ENCODE measurements around the gene EOLA1. TPM values are rescaled to one million over a fixed set of nuclear protein-coding genes. Genes with fewer than 3 reads are reported as not detected.

The EOLA1 gene
- polyA plus RNA-seq, 2 of the 4 experiments (the other 2 are of a cell fraction): 14.5 to 23.3 TPM

GRCh38 chrX:149512225-149512885 lies 28.5 kb upstream of the EOLA1 start:
- Histone ChIP-seq H3K4me2 (no peak overlapping the region), H3K27ac (no peak overlapping the region), H3K9me3 (no peaks in the 10 kb centered on the region), H3K4me3 (no peak overlapping the region), H3K4me1 (no peaks in the 10 kb centered on the region)
- FAIRE-seq (no peak), DNase-seq (ENCODE audit: low read depth in 1 of 2, low spot score in 1 of 2) (peak; percentile 46 to 56), ATAC-seq (peak; percentile 83 to 94)
- ChIA-PET CTCF (interaction anchor here (0.5 to 4.3 kb wide), 12 partner anchors 10 to 1100 kb away, joined by 3 to 40 read pairs (median 5); partner anchors contain the start of gene EOLA1), POLR2A (interaction anchor here (1.3 kb wide), 1 partner anchor 27 kb away, joined by 6 read pairs; the partner anchor contains the start of gene EOLA1)
- WGBS (ENCODE audit: missing lambda C conversion rate): 80% methylated on average over 4 of the region's 4 CpGs
- no peak for TF ChIP-seq ZSCAN20 (CRISPR knock-in tag; IDR thresholded peaks at IDR 0.05)
- no peak for TF ChIP-seq EP300 (IDR thresholded peaks at IDR 0.05)
- no peak for TF ChIP-seq FOXS1 (CRISPR knock-in tag; IDR thresholded peaks at IDR 0.05)
- TF ChIP-seq MAFK (IDR thresholded peaks at IDR 0.05; ENCODE audit: partially characterized antibody): no peak
- TF ChIP-seq RARB (CRISPR knock-in tag; IDR thresholded peaks at IDR 0.05): no peak
- no peak for TF ChIP-seq RFX5 (IDR thresholded peaks at IDR 0.05)
- no peak for TF ChIP-seq GATA3 (IDR thresholded peaks at IDR 0.05; ENCODE audit: borderline replicate concordance)
- no peak for TF ChIP-seq ZFP36 (IDR thresholded peaks at IDR 0.05; ENCODE audit: borderline replicate concordance, partially characterized antibody)
- TF ChIP-seq FOSB (CRISPR knock-in tag; IDR thresholded peaks at IDR 0.05): no peak
- no peak for TF ChIP-seq FOSL2 (IDR thresholded peaks at IDR 0.05)
- TF ChIP-seq FOSL2 (CRISPR knock-in tag; IDR thresholded peaks at IDR 0.05): no peak
- no peak for TF ChIP-seq ZNF302 (CRISPR knock-in tag; IDR thresholded peaks at IDR 0.05)
- TF ChIP-seq CBX2 (IDR thresholded peaks at IDR 0.05; ENCODE audit: borderline replicate concordance, low read depth): no peak
- no peak for TF ChIP-seq HOXB13 (CRISPR knock-in tag; IDR thresholded peaks at IDR 0.05; ENCODE audit: low read depth)
- TF ChIP-seq USF2 (IDR thresholded peaks at IDR 0.05): no peak
- TF ChIP-seq RAD21 (conservative IDR thresholded peaks at IDR 0.05 in 1 of 2, IDR thresholded peaks at IDR 0.05 in 1 of 2): peak; percentile 41 to 49; a peak in 4 of 5 replicates
- TF ChIP-seq SMC3 (IDR thresholded peaks at IDR 0.05): peak; percentile 48; the same call in 2 of the 3 replicates
- no peak for TF ChIP-seq ELK1 (IDR thresholded peaks at IDR 0.05; ENCODE audit: low read depth, low read length)
- no peak for TF ChIP-seq REST (IDR thresholded peaks at IDR 0.05)
- peak; percentile 46 for TF ChIP-seq CTCF (IDR thresholded peaks at IDR 0.05)
- no peak for TF ChIP-seq KDM1A (IDR thresholded peaks at IDR 0.05; ENCODE audit: low read depth)
